ENCODE measurements around the gene NOL4.

GRCh38 chr18:34242739-34243138, 18.0 kb upstream of the NOL4 start:
- TF ChIP-seq, protein P1, sequence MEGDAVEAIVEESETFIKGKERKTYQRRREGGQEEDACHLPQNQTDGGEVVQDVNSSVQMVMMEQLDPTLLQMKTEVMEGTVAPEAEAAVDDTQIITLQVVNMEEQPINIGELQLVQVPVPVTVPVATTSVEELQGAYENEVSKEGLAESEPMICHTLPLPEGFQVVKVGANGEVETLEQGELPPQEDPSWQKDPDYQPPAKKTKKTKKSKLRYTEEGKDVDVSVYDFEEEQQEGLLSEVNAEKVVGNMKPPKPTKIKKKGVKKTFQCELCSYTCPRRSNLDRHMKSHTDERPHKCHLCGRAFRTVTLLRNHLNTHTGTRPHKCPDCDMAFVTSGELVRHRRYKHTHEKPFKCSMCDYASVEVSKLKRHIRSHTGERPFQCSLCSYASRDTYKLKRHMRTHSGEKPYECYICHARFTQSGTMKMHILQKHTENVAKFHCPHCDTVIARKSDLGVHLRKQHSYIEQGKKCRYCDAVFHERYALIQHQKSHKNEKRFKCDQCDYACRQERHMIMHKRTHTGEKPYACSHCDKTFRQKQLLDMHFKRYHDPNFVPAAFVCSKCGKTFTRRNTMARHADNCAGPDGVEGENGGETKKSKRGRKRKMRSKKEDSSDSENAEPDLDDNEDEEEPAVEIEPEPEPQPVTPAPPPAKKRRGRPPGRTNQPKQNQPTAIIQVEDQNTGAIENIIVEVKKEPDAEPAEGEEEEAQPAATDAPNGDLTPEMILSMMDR (conservative IDR thresholded peaks at IDR 0.05; ENCODE audit: low read length) = no peak
- TF ChIP-seq EZH2phosphoT487 (IDR thresholded peaks at IDR 0.05; ENCODE audit: borderline replicate concordance, low read depth, low read length) = no peak
